Nephron progenitor cell (in vitro differentiated cells): Measurements from ENCODE around the gene PTTG1IP2.
A peak's percentile ranks its signal among the peaks of the same experiment; 100 is the strongest.

Experiments used
- DNase-seq: peaks from one replicate; pipeline ENCODE4 v3.0.0; 2021
- H3K27ac Mint-ChIP-seq: 2 replicates; pipeline ENCODE4 v1.8.0; 2021; ENCODE audit warnings: mild to moderate bottlenecking, moderate library complexity, mixed read lengths
- H3K27me3 Mint-ChIP-seq: 2 replicates; pipeline ENCODE4 v1.8.0; 2021; ENCODE audit warnings: mild to moderate bottlenecking, low read depth, mixed read lengths; ENCODE audit not compliant: poor library complexity
- H3K36me3 Mint-ChIP-seq: 2 replicates; pipeline ENCODE4 v1.8.0; 2021; ENCODE audit warnings: low read depth, mixed read lengths
- H3K4me1 Mint-ChIP-seq: 2 replicates; pipeline ENCODE4 v1.8.0; 2021; ENCODE audit warnings: mixed read lengths
- H3K4me3 Mint-ChIP-seq: 2 replicates; pipeline ENCODE4 v1.8.0; 2021; ENCODE audit warnings: mild to moderate bottlenecking, moderate library complexity, mixed read lengths
- H3K9me3 Mint-ChIP-seq: 2 replicates; pipeline ENCODE4 v1.8.0; 2021; ENCODE audit warnings: mild to moderate bottlenecking, moderate library complexity, mixed read lengths
- TF ChIP-seq, protein P1 (sequence below): fragments of 200-600 bp; sonication (generic); IDR thresholded peaks from 2 replicates; pipeline ENCODE4 v1.5.0; 2021; ENCODE audit warnings: antibody characterized with exemption

PTTG1IP2 gene

DNA sequence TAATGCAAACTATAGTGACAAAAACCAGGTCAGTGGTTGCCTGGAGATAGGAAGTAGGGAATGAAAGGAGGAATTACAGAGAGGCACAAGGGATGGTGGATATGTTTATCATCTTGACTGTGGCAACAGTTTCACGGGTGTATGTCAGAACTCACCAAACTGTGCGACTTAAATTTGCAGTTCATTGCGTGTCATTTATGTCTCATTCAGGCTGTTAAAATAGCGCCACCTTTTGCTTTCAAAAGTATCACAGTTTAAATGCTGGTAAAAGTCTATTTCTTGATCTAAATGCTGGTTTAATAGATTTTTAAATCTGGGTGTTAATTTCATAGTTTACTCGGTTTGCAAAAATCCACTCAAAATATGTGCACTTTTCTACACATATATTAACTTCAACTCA is 51.0 kb downstream of the PTTG1IP2 start:
- no peaks in the 10 kb centered on the region for H3K4me1 Mint-ChIP-seq
- no peaks in the 10 kb centered on the region for H3K27me3 Mint-ChIP-seq
- H3K4me3 Mint-ChIP-seq, result no peak overlapping the region
- no peak for DNase-seq
- no peak overlapping the region for H3K27ac Mint-ChIP-seq
- no peaks in the 10 kb centered on the region for H3K36me3 Mint-ChIP-seq
- TF ChIP-seq, protein P1, sequence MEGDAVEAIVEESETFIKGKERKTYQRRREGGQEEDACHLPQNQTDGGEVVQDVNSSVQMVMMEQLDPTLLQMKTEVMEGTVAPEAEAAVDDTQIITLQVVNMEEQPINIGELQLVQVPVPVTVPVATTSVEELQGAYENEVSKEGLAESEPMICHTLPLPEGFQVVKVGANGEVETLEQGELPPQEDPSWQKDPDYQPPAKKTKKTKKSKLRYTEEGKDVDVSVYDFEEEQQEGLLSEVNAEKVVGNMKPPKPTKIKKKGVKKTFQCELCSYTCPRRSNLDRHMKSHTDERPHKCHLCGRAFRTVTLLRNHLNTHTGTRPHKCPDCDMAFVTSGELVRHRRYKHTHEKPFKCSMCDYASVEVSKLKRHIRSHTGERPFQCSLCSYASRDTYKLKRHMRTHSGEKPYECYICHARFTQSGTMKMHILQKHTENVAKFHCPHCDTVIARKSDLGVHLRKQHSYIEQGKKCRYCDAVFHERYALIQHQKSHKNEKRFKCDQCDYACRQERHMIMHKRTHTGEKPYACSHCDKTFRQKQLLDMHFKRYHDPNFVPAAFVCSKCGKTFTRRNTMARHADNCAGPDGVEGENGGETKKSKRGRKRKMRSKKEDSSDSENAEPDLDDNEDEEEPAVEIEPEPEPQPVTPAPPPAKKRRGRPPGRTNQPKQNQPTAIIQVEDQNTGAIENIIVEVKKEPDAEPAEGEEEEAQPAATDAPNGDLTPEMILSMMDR, result peak; percentile 37
- H3K9me3 Mint-ChIP-seq, result peaks cover 1% of the 10 kb centered on the region

DNA sequence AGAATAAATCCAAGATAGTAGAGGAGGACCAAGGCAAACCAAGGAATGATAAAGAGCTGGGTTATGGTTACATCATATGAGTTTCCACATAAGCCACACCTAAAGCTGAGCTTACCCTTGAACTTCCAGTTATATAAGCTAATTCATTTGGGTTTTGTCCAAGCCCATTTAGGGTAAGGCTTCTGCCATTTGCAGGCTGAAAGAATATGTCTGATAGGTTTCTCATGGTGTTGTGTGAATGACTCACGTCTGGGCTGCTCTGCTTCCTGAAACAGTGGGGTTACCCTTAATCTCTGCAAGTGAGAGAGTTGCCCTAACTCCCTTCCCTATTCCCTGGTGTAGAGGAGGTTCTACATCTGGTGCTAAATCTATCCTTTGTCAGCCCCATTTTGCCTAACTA is 60.8 kb downstream of the PTTG1IP2 start:
- TF ChIP-seq, protein P1, result no peak
- no peak for DNase-seq
- H3K36me3 Mint-ChIP-seq, result no peaks in the 10 kb centered on the region
- no peak overlapping the region for H3K4me3 Mint-ChIP-seq
- H3K27ac Mint-ChIP-seq, result no peak overlapping the region
- H3K27me3 Mint-ChIP-seq, result peaks cover 7% of the 10 kb centered on the region
- H3K9me3 Mint-ChIP-seq, result peaks cover 14% of the 10 kb centered on the region
- no peaks in the 10 kb centered on the region for H3K4me1 Mint-ChIP-seq

DNA sequence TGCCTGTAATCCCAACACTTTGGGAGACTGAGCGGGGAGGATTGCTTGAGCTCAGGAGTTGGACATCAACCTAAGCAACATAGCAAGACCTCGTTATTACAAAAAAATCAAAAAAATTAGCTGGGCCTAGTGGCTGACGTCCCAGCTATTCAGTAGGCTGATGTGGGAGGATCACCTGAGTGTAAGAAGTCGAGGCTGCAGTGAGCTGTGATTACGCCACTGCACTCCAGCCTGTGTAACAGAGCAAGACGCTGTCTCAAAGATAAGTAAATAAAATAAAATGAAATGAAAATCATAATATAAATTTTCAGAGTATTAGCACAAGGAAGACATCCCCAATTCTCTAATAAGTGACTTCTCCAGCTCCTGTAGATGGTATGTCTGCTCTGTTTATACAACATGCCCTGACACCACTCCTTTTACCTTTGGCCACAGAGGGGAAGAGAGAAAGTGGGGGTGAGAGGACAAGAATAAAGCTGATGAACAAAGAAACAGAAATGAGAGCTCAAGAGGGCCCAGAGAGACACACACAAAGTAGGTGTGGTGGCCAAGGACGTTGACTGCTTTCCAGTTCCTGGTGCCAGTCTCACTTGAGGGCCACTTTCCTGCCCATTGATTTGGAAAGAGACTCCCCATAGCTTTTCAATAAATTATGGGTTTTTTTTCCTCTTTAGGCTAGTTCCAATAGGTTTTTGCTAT is 62.9 kb downstream of the PTTG1IP2 start:
- Mint-ChIP-seq H3K27me3 (peaks cover 11% of the 10 kb centered on the region), H3K36me3 (no peaks in the 10 kb centered on the region), H3K9me3 (peaks cover under 1% of the 10 kb centered on the region), H3K27ac (no peak overlapping the region), H3K4me3 (no peak overlapping the region), H3K4me1 (no peaks in the 10 kb centered on the region)
- TF ChIP-seq, protein P1, result no peak
- DNase-seq, result no peak

DNA sequence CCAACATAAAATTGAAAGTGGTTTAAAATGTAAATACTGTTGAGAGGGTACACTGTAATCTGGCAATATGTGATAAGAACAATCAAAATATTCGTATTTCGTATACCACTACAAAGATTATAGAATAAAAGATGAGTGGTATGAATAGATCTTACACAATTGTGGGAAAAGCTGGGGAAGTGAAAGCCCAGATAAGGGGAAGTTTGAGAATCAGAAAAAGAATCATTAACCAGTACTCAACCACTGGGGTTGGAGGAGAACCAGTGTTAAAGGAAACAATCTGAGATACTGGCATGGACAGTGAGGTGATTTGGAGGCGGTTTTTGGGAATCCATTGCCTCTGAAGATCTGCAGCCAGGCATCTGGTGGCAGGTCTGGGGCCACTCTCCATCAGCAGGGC is 67.0 kb downstream of the PTTG1IP2 start:
- no peaks in the 10 kb centered on the region for H3K9me3 Mint-ChIP-seq
- H3K4me3 Mint-ChIP-seq, result no peak overlapping the region
- DNase-seq, result no peak
- TF ChIP-seq, protein P1, result no peak
- no peak overlapping the region for H3K27ac Mint-ChIP-seq
- peaks cover 7% of the 10 kb centered on the region for H3K27me3 Mint-ChIP-seq
- no peaks in the 10 kb centered on the region for H3K4me1 Mint-ChIP-seq
- H3K36me3 Mint-ChIP-seq, result no peaks in the 10 kb centered on the region

DNA sequence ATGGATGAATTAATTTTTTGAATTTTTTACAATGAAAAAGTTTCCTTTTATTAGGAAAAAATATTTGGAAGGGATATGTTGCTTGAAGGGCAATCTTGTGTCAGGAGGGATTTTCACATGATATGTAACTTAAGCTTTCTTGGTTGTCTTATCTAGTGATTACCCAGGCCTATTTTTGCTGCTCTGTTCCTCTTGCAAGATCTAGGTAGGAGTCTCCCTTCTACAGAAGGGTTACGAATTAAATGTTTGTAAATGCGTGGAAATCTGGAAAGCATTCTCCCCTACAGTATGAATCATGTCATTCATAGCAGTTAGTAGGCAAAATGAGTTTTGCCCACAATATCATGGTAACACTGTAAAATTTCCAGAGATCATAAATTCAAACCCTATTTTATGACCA is 69.0 kb downstream of the PTTG1IP2 start:
- H3K9me3 Mint-ChIP-seq, result no peaks in the 10 kb centered on the region
- TF ChIP-seq, protein P1, result no peak
- H3K27me3 Mint-ChIP-seq, result peaks cover 3% of the 10 kb centered on the region
- H3K27ac Mint-ChIP-seq, result no peak overlapping the region
- no peaks in the 10 kb centered on the region for H3K4me1 Mint-ChIP-seq
- no peak for DNase-seq
- no peaks in the 10 kb centered on the region for H3K36me3 Mint-ChIP-seq
- H3K4me3 Mint-ChIP-seq, result no peak overlapping the region

DNA sequence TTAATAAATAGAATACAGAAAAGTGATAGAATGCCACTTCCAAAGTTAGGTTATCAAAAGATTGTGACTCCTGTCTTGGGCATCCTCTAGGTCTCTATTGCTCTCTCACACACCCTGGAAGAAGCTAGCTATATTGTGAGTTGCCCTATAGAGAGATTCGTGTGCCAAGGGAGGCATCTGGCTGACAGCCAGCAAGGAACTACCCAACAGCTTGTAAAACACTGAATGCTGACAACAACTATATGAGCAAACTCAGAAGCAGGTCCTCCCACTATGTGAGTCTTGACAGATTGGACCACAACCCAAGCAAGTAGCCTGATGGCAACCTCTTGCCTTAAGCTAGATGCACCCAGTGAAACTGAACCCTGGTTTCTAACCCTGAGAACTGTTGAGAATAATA is 71.0 kb downstream of the PTTG1IP2 start:
- peaks cover 3% of the 10 kb centered on the region for H3K27me3 Mint-ChIP-seq
- H3K9me3 Mint-ChIP-seq, result no peaks in the 10 kb centered on the region
- no peak for DNase-seq
- TF ChIP-seq, protein P1, result no peak
- H3K36me3 Mint-ChIP-seq, result no peaks in the 10 kb centered on the region
- no peaks in the 10 kb centered on the region for H3K4me1 Mint-ChIP-seq
- H3K27ac Mint-ChIP-seq, result no peak overlapping the region
- no peak overlapping the region for H3K4me3 Mint-ChIP-seq
